Measurements from ENCODE around the gene MERTK. TPM values are rescaled to one million over a fixed set of nuclear protein-coding genes. Genes with fewer than 3 reads are reported as not detected.

MERTK gene
- total RNA-seq, 2 experiments from 2014 or later, result 0.94 to 1.4 TPM

DNA sequence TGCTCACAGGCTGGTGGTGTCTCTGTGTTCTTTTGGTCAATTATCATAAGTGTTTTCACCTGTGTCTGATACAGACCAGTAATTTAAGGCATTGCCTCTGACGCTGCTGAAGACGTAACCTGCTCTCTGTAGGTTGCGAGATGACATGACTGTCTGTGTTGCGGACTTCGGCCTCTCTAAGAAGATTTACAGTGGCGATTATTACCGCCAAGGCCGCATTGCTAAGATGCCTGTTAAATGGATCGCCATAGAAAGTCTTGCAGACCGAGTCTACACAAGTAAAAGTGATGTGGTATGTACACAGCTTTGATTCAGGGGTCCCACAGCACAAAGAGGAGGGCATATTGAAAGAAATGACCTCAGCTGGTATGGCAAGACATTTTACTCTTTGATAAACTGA, 122.9 kb downstream of the MERTK start:
- DNase-seq, result no peak
- intact Hi-C loops (cut with DNase I, micrococcal nuclease), result no loop called here
- Mint-ChIP-seq H3K9me3 (ENCODE audit: low read depth) (no peaks in the 10 kb centered on the region), H3K27me3 (peaks cover 6% of the 10 kb centered on the region), H3K4me1 (no peaks in the 10 kb centered on the region), H3K27ac (no peak overlapping the region), H3K4me3 (no peak overlapping the region), H3K36me3 (ENCODE audit: low read depth) (no peaks in the 10 kb centered on the region)
- POLR2A ChIA-PET, result no interaction called here
- ATAC-seq, result no peak
- CTCF ChIA-PET, result no interaction called here

DNA sequence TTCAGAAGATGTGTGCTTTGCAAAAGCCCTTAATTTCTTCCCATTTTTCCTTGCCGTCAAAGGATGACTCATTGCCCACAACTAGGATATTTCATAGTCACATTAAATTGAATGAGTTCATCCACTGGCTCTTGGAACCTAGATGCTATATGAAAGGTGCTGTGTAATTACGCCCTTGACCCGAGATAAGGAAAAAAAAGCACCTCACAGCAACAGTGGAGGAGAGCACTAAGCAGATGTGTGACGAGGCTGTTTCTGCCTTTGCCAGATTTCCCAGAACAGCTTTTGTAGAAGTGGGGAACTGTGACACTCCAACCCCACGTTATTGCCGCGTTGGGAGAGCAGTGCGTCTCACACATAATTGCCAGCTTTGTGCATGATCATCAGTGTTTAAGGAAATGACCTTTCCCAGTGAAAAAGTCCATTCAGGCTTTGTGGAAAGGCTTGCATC, 123.4 kb downstream of the MERTK start:
- no peaks in the 10 kb centered on the region for H3K4me1 Mint-ChIP-seq
- no peak overlapping the region for H3K27ac Mint-ChIP-seq
- CTCF ChIA-PET, result no interaction called here
- H3K27me3 Mint-ChIP-seq, result peaks cover 4% of the 10 kb centered on the region
- DNase-seq (no peak), ATAC-seq (no peak)
- H3K4me3 Mint-ChIP-seq, result no peak overlapping the region
- no peaks in the 10 kb centered on the region for H3K36me3 Mint-ChIP-seq (ENCODE audit: low read depth)
- intact Hi-C loops (cut with DNase I, micrococcal nuclease), result no loop called here
- no peaks in the 10 kb centered on the region for H3K9me3 Mint-ChIP-seq (ENCODE audit: low read depth)
- POLR2A ChIA-PET, result no interaction called here

DNA sequence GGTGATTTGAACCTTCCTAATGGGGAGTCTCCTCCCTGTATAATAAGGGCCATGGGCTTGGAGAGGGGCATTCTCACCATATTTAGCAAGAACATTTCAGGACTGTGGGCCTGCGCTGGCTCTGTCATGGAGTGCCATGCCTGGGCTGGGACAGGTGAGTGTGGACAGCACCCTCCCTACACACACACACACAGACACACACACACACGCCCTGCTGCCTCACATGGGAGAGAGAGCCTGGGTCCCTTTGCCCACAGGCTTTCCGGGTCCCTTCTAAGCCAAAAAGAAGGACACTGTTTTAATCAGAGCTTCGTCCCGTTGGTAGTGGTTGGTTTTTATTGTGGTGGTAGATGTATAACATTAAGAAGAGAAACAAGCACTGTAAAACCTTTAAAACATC, 125.3 kb downstream of the MERTK start:
- H3K4me3 Mint-ChIP-seq, result no peak overlapping the region
- no peak overlapping the region for H3K27ac Mint-ChIP-seq
- ChIA-PET CTCF (no interaction called here), POLR2A (no interaction called here)
- no peaks in the 10 kb centered on the region for H3K27me3 Mint-ChIP-seq
- ATAC-seq (no peak), DNase-seq (no peak)
- no peaks in the 10 kb centered on the region for H3K36me3 Mint-ChIP-seq (ENCODE audit: low read depth)
- H3K4me1 Mint-ChIP-seq, result no peaks in the 10 kb centered on the region
- no peaks in the 10 kb centered on the region for H3K9me3 Mint-ChIP-seq (ENCODE audit: low read depth)
- intact Hi-C loops (cut with DNase I, micrococcal nuclease), result no loop called here

DNA sequence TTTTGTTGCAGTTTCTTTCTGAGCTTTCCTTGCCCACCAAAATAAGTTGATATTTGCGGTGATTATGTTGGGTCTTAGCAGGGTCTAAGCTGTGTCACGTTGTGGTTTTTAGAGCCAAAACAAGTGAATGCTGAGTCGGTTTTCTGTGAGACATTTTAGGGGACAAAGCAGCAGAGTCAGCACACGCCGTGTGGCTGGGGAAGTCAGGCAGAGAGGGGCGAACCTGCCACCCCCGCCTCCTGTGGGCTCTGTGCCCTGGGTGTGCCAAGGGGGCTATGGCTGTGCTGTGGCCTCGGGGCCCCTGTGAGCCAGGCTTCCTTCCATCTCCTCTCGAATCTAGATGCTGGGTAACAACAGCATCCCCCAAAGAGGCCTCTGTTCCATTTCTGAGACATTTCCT, 125.8 kb downstream of the MERTK start:
- Mint-ChIP-seq H3K4me3 (no peak overlapping the region), H3K27ac (no peak overlapping the region), H3K9me3 (ENCODE audit: low read depth) (no peaks in the 10 kb centered on the region), H3K27me3 (no peaks in the 10 kb centered on the region), H3K4me1 (no peaks in the 10 kb centered on the region), H3K36me3 (ENCODE audit: low read depth) (no peaks in the 10 kb centered on the region)
- ChIA-PET CTCF (no interaction called here), POLR2A (no interaction called here)
- intact Hi-C loops (cut with DNase I, micrococcal nuclease), result no loop called here
- no peak for ATAC-seq
- DNase-seq, result no peak

DNA sequence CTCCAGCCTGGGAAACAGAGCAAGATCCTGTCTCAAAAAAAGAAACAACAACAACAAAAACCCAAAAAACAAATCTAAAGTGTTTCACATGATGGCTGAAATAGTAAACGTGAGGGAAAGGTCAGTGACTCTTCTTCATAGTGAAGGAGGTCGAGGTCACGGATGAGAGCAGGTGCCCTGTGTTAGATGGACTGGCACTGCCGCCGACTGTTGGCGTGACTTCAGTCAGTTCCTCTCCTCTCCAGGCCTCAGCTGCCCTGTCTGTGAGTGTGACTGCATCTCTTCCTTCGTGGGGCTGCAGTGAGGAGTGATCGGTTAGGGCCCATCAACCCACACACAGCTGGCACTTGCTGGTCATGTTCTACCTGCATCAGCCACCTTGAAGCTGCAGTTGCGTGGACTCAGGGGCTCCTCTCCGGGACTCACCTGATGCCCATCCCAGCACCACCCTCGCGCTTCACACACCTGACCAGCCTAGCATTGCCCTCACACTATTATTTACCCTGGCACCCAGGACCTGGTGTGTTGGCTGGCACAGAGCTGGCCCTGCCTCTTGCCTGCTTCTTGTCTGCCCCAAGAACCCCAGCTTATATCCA, 126.6 kb downstream of the MERTK start:
- no peaks in the 10 kb centered on the region for H3K9me3 Mint-ChIP-seq (ENCODE audit: low read depth)
- intact Hi-C loops (cut with DNase I, micrococcal nuclease), result no loop called here
- no peaks in the 10 kb centered on the region for H3K27me3 Mint-ChIP-seq
- DNase-seq (no peak), ATAC-seq (no peak)
- no peaks in the 10 kb centered on the region for H3K36me3 Mint-ChIP-seq (ENCODE audit: low read depth)
- ChIA-PET POLR2A (no interaction called here), CTCF (interaction anchor here (0.9 to 1.0 kb wide), 2 partner anchors 40 to 137 kb away, joined by 3 read pairs; no protein-coding TSS in a partner anchor)
- no peak overlapping the region for H3K27ac Mint-ChIP-seq
- H3K4me3 Mint-ChIP-seq, result no peak overlapping the region
- no peaks in the 10 kb centered on the region for H3K4me1 Mint-ChIP-seq

DNA sequence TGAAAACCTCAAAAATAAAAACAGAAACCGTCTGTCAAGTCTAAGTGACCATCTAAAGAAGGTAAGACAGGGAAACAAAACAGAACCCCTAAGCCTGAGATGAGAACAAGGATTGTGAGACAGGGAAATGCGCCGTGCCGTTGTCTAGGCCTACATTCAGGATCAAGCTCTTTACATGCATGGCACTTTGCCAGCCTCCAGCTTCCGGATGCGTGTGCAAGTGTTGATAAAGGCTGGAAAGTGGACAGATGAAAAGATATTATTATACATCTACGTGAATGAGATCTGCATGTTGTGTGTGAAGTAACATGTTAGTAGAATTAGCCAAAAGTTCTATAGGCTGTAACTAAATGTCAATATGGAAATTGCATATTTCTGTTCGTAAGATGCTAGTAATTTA, 128.1 kb downstream of the MERTK start:
- intact Hi-C loops (cut with DNase I, micrococcal nuclease), result no loop called here
- no peak overlapping the region for H3K27ac Mint-ChIP-seq
- CTCF ChIA-PET, result interaction anchor here (0.8 kb wide), 1 partner anchor 33 kb away, joined by 3 read pairs; no protein-coding TSS in a partner anchor
- H3K4me1 Mint-ChIP-seq, result no peaks in the 10 kb centered on the region
- DNase-seq (no peak), ATAC-seq (no peak)
- no peaks in the 10 kb centered on the region for H3K27me3 Mint-ChIP-seq
- H3K9me3 Mint-ChIP-seq (ENCODE audit: low read depth), result no peaks in the 10 kb centered on the region
- H3K4me3 Mint-ChIP-seq, result no peak overlapping the region
- POLR2A ChIA-PET, result no interaction called here
- no peaks in the 10 kb centered on the region for H3K36me3 Mint-ChIP-seq (ENCODE audit: low read depth)

DNA sequence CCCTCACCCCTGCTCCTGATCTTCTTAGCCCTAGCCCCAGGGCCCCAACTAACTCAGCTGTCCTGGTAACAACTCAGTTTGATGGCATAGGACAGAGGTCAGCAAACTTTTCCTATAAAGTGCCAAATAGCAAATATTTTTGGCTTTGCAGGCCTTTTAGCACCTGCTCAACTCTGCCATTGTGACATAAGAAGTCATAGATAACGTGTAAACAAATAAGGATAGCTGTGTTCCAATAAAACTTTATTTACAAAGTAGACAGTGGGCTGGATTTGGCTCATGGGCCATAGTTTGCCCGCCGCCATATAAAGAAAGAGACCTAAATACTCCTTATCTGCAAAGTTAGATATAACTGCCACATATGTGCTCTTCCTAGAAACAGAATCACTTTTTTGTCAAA, 129.4 kb downstream of the MERTK start:
- ATAC-seq (no peak), DNase-seq (no peak)
- no peak overlapping the region for H3K27ac Mint-ChIP-seq
- no peak overlapping the region for H3K4me3 Mint-ChIP-seq
- CTCF ChIA-PET, result no interaction called here
- no peaks in the 10 kb centered on the region for H3K9me3 Mint-ChIP-seq (ENCODE audit: low read depth)
- H3K27me3 Mint-ChIP-seq, result peaks cover 2% of the 10 kb centered on the region
- intact Hi-C loops (cut with DNase I, micrococcal nuclease), result no loop called here
- POLR2A ChIA-PET, result no interaction called here
- no peaks in the 10 kb centered on the region for H3K36me3 Mint-ChIP-seq (ENCODE audit: low read depth)
- peaks cover 6% of the 10 kb centered on the region for H3K4me1 Mint-ChIP-seq

DNA sequence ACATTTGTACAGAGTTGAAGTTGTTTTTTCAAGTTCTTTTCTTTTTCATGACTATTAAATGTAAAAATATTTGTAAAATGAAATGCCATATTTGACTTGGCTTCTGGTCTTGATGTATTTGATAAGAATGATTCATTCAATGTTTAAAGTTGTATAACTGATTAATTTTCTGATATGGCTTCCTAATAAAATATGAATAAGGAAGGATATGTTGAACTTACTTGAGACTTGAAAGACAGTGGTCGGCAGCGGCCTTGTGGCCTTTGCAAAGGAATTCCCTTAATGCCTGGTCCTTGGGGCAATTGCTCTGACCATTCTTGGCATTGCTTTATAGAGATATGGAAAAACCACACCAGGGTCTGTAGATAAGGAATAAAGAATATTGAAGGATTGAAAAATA, 130.8 kb downstream of the MERTK start:
- DNase-seq (no peak), ATAC-seq (no peak)
- CTCF ChIA-PET, result no interaction called here
- POLR2A ChIA-PET, result no interaction called here
- Mint-ChIP-seq H3K4me1 (peaks cover 6% of the 10 kb centered on the region), H3K9me3 (ENCODE audit: low read depth) (no peaks in the 10 kb centered on the region), H3K27me3 (peaks cover 2% of the 10 kb centered on the region), H3K36me3 (ENCODE audit: low read depth) (no peaks in the 10 kb centered on the region), H3K27ac (no peak overlapping the region), H3K4me3 (no peak overlapping the region)
- intact Hi-C loops (cut with DNase I, micrococcal nuclease), result no loop called here

DNA sequence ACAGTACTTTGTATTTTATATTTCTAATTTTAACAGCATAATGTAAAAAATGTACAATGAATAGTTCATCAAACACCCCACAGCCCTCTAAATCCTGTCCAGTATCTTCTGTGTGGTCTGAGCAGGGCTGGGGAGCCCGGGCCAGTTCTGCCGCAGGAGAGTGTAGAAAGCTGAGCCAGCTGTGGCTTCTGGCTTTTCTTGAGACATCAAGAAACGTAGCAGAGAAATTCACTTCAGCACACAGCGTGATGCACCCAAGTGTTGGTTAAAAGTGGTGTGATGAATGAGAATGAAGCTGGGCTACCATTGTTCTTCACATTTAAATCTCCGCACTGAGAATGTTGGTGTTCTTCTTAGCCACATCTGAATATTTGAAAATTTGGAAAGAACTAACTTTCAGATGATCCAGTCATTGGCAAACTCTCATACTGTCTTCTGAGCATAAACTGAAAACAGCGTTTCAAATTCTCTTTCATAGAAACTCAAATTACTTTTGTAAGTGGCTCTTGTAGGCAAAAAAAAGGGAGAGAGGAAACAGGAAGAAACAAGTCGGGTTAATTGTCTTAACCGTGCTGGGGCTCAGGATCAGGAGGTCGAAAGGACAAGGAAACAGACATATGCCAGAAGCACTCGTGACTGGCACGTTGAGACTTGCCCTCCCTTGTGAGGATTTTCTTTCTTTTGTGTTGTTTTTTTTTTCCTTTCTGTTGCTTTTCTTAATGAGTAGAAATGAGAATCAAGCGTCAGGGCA, 133.2 kb downstream of the MERTK start:
- ATAC-seq (no peak), DNase-seq (no peak)
- H3K27me3 Mint-ChIP-seq, result peaks cover 2% of the 10 kb centered on the region
- CTCF ChIA-PET, result interaction anchor here (0.6 kb wide), 2 partner anchors 49 to 495 kb away, joined by 3 to 4 read pairs; no protein-coding TSS in a partner anchor
- no peaks in the 10 kb centered on the region for H3K36me3 Mint-ChIP-seq (ENCODE audit: low read depth)
- no peak overlapping the region for H3K27ac Mint-ChIP-seq
- H3K4me1 Mint-ChIP-seq, result peaks cover 6% of the 10 kb centered on the region
- H3K4me3 Mint-ChIP-seq, result no peak overlapping the region
- POLR2A ChIA-PET, result interaction anchor here (0.6 kb wide), 1 partner anchor 819 kb away, joined by 9 read pairs; no protein-coding TSS in a partner anchor
- intact Hi-C loops (cut with DNase I, micrococcal nuclease), result no loop called here
- peaks cover 2% of the 10 kb centered on the region for H3K9me3 Mint-ChIP-seq (ENCODE audit: low read depth)

DNA sequence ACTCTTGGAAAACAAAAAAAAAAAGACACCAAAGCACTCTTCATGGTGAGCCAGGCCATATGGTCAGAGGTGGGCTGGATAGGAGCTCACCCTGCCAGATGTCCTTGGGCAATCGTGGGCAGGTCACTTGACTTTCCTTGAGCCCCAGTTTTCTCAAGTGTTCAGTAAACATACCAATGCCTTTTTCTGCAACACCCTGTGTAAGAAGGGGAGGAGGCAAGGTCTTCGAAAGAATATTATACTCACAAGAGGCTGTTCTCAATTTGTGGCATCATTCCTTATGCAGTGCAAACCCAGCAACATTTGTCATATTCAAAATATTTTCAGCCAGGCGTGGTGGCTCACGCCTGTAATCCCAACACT, 133.8 kb downstream of the MERTK start:
- no peak for DNase-seq
- Mint-ChIP-seq H3K9me3 (ENCODE audit: low read depth) (peaks cover 2% of the 10 kb centered on the region), H3K4me1 (peaks cover 6% of the 10 kb centered on the region), H3K27me3 (peaks cover 2% of the 10 kb centered on the region), H3K4me3 (no peak overlapping the region), H3K27ac (no peak overlapping the region), H3K36me3 (ENCODE audit: low read depth) (no peaks in the 10 kb centered on the region)
- CTCF ChIA-PET, result no interaction called here
- intact Hi-C loops (cut with DNase I, micrococcal nuclease), result no loop called here
- no peak for ATAC-seq
- POLR2A ChIA-PET, result no interaction called here

DNA sequence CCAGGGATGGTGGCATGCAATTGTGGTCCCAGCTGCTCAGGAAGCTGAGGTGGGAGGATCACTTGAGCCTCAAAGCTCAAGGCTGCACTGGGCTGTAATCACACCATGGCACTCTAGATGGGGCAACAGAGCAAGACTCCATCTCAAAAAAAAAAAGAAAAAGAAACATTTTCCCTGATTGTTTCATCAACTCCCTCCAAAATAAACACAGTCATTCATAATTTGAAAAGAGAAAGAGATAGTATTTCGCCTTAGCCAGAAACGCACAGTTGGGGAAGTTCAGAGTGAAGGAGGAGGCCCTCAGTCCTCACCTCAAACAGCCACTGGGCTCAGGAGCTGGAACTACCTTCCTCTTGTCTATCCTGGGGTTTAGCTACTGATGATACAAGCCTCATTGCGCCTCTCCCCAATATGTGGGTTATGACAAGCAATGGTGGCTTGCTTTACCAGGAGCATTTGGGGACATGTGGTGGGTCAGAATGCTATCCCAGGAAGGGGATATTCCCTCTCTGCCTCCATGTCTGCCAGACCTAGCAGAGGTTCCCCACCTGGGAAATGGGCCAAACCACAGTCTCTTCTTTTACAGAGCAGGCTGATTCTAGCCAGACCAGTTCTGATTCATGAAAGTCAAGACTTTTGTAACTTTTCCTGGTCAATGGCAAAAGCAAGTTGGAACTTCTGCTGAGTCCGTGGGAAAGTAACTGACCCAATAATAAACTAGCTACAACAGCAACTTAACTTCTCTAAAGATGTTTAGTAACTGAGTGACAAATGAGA, 134.5 kb downstream of the MERTK start:
- H3K4me1 Mint-ChIP-seq, result peaks cover 6% of the 10 kb centered on the region
- H3K4me3 Mint-ChIP-seq, result no peak overlapping the region
- H3K27me3 Mint-ChIP-seq, result peaks cover 2% of the 10 kb centered on the region
- ChIA-PET CTCF (interaction anchor here (0.6 kb wide), 1 partner anchor 12 kb away, joined by 3 read pairs; no protein-coding TSS in a partner anchor), POLR2A (no interaction called here)
- H3K27ac Mint-ChIP-seq, result no peak overlapping the region
- intact Hi-C loops (cut with DNase I, micrococcal nuclease), result no loop called here
- no peak for DNase-seq
- H3K9me3 Mint-ChIP-seq (ENCODE audit: low read depth), result peaks cover 7% of the 10 kb centered on the region
- no peak for ATAC-seq
- no peaks in the 10 kb centered on the region for H3K36me3 Mint-ChIP-seq (ENCODE audit: low read depth)

DNA sequence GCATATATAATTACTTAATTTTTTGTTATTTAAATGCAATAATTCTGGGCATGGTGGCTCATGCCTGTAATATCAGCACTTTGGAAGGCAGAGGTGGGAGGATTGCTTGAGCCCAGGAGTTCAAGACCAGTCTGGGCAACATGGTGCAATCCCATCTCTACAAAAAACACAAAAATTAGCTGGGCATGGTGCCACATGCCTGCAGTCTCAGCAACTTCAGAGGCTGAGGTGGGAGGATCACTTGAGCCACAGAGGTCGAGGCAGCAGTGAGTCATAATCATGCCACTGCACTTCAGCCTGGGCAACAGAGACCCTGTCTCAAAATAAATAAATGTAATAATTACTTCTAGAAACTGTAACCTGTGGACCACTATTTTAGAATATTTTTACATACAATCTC, 135.2 kb downstream of the MERTK start:
- ATAC-seq, result no peak
- DNase-seq, result no peak

More for the DNA sequence above, 135.2 kb downstream of the MERTK start:
- no peak overlapping the region for H3K27ac Mint-ChIP-seq
- intact Hi-C loops (cut with DNase I, micrococcal nuclease), result no loop called here
- peaks cover 10% of the 10 kb centered on the region for H3K9me3 Mint-ChIP-seq (ENCODE audit: low read depth)
- H3K27me3 Mint-ChIP-seq, result peaks cover 5% of the 10 kb centered on the region
- CTCF ChIA-PET, result interaction anchor here (0.6 kb wide), 1 partner anchor 11 kb away, joined by 3 read pairs; no protein-coding TSS in a partner anchor
- POLR2A ChIA-PET, result no interaction called here
- no peaks in the 10 kb centered on the region for H3K36me3 Mint-ChIP-seq (ENCODE audit: low read depth)
- H3K4me1 Mint-ChIP-seq, result peaks cover 6% of the 10 kb centered on the region
- no peak overlapping the region for H3K4me3 Mint-ChIP-seq
